CD4-positive, alpha-beta T cell treated with Interleukin-2 at 100 ng/mL for 4 hours (primary cell): ENCODE results near the gene ZIC2.
A peak's percentile ranks its signal among the peaks of the same experiment; 100 is the strongest.

ENCODE experiments used
- DNase-seq: peaks from one replicate; pipeline ENCODE4 v3.0.0-alpha.2; 2020; ENCODE audit warnings: low spot score

Gene ZIC2

DNA sequence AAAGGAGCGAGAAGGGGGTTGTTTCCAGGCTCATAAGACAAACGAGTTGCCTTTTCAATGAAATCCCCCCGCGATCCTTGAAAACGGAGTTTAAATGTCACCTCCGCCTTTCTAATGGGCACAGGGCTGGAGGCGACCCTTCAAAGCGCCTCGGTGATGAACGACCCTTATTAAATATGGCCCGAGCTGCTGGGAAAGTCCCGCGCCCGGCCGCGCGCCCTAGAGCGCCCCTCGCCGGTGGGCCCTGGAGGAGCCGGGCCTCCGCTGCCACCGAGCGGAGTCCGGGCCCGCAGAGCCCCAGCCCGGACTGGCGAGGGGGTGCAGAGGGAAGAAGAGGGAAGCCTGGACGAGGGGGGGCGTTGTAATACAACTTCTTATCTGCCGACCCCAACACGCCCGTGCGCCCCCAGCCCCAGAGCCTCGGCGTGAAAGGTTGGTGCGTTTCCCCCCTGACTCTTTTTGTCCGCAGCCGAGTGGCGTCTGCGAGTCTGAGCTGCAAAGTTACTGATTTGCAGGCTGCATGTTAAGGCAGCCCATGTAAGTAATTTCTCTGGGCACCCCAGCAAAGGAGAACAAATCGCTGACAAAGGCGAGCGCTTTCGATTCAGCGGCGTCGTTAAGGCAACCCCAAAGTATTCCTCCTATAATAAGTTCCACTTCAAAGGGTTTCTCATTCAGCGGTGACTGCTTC is 21.9 kb upstream of the ZIC2 start:
- DNase-seq, result no peak

GRCh38 chr13:99960663-99961311 is 20.8 kb upstream of the ZIC2 start:
- no peak for DNase-seq

DNA sequence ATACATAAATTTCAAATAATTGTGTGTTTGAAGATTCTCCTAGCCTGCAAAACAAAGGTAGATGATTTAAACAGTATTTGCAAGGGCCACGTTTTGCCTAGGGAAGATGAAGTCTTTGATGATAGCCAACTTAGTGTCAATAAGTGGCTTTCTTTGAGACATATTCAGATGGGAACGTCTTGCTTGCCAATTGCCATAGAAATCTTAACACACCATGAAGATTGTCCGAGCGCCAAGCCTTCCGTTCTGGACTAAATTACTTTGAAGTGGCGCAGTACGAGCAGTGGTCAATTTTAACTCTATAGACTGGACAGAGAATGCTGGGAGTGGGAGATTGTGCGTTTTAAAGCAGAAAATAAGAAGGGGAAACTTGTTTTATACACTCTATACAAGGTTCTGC is 19.9 kb upstream of the ZIC2 start:
- no peak for DNase-seq

GRCh38 chr13:99962242-99962641 is 19.3 kb upstream of the ZIC2 start:
- DNase-seq, result no peak

DNA sequence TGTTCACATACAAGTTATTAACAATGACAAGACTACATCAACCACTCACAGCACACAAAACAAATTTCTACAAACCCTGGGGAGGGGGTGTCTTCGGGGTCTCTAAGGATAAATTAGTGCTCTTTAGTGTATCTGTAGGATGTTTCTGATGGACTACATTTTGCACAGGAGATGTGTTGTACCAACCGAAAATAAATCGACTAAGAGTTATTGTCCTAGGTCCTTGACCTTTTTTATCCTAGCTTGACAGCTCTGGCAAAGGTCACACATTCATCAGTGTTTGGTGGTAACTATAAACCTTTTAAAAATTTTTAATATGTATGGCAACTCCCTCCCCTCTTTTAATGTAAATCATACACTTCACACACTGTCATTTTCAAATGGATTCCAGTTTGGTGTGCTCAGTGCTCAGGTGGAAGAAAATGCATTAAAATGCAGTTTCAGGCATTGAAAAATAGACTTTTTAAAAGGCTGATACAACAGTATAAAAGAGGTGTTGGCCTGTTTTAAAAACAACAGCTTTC is 17.7 kb upstream of the ZIC2 start:
- DNase-seq, result no peak

GRCh38 chr13:99965329-99966000 is 16.1 kb upstream of the ZIC2 start:
- DNase-seq, result no peak

DNA sequence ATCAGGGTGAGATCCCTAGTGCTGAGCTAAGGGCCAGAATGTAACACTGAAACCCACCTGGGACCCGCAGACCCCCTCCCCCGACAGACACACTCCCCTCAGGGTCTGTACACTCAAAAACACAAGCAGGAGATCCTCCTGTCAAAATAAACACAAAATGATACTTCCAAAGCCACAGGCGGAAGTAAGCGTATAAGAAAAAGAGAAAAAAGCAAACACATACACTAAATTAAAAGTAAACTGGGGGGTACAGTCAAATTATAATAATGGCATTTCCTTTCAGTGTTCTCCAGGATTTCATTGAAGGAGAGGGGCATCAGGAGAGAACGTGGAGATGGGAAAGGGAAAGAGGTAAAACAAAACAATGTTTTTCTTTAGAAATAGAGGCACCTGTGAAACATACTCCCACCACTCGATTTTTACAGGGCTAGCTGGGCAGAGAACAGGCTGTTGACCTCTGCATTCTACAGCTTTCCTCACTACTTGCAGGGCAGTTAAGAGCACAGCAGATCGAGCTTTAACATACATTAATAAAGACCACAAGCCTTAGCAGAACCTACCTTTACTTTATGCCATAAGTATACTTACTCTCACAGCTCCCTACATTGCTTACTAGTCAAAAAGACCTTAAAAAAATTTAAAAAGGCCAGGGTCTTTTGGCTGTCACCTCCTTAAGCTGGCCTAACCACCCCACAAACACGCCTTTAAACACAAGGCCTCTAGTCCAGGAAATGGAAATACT is 15.3 kb upstream of the ZIC2 start:
- DNase-seq, result no peak

GRCh38 chr13:99967498-99967868 is 14.1 kb upstream of the ZIC2 start:
- DNase-seq, result no peak

GRCh38 chr13:99967869-99968520 is 13.6 kb upstream of the ZIC2 start:
- no peak for DNase-seq

GRCh38 chr13:99968521-99969452 is 12.8 kb upstream of the ZIC2 start:
- DNase-seq, result no peak

GRCh38 chr13:99969453-99969918 is 12.1 kb upstream of the ZIC2 start:
- no peak for DNase-seq

DNA sequence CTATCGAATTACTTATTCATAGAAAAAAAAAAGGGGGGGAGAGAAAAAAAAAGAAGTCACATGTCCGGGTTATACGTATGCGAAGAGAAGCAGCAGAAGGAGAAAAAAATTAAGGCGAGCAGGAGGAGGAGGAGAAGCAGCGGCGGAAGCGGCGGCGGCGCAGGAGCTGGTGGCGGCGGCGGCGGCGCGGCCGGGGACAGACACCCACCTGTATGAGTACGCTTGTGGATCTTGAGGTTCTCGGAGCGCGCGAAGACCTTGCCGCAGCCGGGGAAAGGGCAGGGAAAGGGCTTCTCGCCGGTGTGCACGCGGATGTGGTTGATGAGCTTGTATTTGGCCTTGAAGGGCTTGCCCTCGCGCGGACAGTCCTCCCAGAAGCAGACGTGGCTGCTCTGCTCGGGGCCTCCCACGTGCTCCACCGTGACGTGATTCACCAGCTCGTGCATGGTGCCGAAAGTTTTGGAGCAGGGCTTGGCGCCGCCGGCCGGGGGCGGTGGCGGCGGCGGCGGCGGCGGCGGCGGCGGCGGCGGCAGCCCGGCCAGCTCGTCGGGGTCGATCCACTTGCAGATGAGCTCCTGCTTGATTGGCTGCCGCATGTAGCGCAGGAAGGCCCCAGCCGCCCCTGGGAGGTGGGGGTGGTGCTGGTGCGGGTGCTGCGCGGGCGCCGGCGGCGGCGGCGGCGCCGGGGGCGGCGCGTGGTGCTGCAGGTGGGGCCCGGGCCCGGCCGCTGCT is 11.5 kb upstream of the ZIC2 start:
- DNase-seq, result peak; percentile 33

DNA sequence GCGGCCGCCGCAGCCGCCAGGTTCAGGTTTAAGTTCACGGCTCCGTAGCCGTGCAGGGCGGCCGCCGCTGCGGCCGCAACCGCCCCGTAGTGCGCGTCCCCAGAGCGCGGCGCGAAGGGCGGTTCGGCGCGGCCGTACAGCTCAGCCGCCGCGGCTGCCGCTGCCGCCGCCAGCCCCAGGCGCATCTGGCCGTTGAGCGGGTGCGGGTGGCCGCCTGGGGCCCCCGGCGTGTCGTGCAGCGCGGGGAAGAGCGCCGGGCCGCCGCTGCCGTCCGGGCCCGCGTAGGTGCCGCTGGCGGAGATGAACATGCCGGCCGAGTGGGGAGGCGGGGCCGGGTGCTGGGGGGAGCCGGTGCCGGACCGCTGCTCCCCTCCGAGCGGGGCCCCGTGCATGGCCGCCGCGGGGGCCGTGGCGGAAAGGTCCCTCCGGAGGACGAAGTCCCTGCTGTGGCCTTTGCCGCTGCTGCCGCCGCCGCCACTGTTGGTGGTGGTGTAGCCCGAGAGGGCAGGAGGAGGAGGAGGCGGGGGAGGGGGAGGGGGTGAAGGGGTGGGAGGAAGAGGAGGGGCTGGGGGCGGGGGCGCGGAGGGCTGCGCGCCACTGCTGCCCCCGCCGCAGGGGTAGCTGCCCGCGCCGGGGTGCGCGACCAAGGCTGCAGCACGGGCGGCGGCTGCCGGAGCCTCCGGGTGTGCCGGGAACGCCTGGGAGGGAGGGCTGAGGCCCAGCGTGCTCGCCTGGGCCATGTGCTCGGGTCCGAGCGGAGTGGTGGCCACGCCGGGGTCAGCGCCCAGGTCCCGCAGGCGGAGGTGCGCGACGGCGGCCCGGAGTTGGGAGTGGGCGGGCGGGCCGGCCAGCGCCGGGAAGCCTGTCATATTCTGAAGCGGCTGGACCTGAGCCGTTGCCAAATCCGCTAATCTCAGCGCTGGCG is 10.7 kb upstream of the ZIC2 start:
- DNase-seq, result no peak

GRCh38 chr13:99971576-99972189 is 9.9 kb upstream of the ZIC2 start, which contains the start of gene ZIC5:
TSS of gene ZIC5 (minus strand) at chr13:99971767. CDS start at chr13:99971603, 164 bp downstream.
- no peak for DNase-seq

- DNase-seq, result no peak
These were observed 9.3 kb upstream of the ZIC2 start for GRCh38 chr13:99972190-99972731.

- no peak for DNase-seq
These were observed 8.3 kb upstream of the ZIC2 start for GRCh38 chr13:99973163-99973807.

GRCh38 chr13:99973808-99974185 is 7.8 kb upstream of the ZIC2 start:
- no peak for DNase-seq
